Measurements from ENCODE around the gene SPC24.
"Not testable (repeated sequence)": the region's sequence is repeated elsewhere in the genome, so short reads cannot be mapped to it uniquely, and the experiment has no call there.

SPC24 gene

DNA sequence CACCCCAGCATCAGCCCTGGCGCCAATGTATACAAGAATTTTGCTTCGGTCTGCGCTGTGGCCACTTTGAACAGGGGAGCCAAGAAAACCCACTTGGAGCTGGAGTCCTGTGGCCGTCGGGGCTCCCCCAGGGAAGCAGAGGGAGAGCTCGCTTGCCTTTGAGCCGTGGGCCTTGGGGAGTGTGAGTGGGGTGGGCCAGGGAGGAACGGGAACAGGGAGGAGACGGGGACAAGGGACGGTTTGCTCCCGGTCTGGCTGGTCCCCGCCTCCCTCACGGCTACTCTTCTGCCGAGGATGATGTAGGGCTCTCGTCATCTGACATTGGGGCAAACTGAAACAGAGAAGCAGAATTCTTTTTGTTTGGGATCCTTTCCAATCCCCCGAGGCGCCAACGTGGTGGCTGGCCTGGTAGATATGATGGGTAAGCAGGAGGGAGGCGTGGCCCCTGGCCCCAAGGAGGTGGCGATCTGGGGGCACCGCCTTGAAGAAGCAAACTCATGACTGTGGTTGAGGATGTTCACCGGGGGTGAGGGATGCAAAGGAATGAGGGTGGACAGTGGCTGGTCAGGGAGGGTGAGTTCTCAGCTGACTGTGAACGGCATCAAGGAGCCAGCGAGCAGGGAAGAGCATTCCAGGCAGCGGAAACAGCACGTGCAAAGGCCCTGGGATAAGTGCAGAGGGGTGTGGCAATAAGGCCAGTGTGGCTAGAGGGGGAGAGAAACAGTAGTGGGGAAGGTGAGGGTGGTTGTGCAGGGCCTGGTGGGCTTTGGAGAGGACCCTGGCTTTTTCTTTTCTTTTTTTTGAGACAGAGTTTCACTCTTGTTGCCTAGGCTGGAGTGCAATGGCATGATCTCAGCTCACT lies 10.9 kb upstream of the SPC24 start:
- no peak for DNase-seq (ENCODE audit: low read depth in 1 of 2, low spot score in 1 of 2)

DNA sequence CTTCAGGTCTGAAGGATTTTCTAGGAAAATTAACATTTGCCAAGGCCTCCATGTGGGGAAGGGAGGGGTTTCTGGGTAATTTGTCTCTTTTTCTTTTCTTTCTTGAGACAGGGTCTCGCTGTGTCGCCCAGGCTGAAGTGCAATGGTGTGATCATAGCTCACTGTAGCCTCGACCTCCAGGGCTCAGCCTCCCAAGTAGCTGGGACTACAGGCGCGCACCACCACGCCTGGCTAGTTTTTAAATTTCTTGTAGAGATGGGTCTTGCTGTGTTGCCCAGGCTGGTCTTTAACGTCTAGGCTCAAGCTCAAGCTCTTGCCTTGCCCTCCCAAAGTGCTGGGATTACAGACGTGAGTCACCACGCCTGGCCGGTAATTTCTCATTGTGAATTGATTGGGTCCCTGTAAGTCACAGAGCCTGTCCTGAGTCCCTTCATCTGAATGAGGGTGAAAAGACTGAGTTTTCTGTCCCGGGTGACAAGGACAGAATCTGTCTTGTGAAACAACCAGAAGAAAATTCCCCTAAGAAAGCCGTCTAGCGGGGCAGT lies 10.0 kb upstream of the SPC24 start:
- DNase-seq (ENCODE audit: low read depth in 1 of 2, low spot score in 1 of 2): no peak

DNA sequence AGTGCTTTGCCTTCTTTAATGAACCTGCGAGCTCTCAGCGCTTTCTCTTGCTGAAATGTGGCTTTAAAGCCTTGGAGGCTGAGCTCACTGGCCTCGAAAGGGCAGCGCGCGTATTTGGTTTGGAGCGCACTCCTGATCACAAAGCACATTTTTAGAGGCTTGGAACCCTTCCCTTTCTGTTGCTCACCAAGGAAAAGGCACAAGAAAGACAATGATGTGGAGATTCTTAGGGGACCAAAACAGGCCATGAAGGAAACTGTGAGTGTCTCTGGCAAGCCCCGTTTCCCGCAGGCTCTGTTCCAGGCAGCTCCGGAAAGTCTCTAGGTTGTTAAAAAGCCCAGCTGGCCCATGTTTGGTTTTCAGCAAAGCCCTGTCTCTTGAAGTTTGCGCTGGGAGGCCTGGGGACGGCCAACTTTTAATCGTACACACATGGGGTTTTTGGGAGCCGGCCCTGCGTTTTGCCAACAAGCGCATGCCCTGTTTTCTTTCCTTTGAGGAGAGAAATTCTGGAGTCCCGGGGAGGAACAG lies 9.4 kb upstream of the SPC24 start:
- no peak for DNase-seq (ENCODE audit: low read depth in 1 of 2, low spot score in 1 of 2)

DNA sequence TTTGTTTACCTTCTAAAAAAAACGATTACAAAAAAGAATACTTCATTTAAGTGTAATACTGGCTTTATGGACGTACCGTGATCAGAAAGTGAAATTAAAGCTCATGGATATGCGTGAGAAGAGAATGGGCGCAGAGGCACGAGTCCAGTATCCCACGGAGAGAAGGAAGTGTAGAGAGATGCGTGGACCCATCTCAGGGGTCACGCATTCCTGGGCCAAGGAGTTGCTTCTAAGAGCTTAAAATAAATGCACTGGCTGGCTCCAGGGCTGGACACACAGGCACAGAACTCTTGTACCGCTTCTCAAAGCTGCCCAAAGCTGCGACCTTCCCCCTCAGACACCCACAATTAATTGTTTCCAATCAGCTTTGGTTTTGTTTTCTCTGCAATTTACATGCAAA lies 8.7 kb upstream of the SPC24 start:
- no peak for DNase-seq (ENCODE audit: low read depth in 1 of 2, low spot score in 1 of 2)

DNA sequence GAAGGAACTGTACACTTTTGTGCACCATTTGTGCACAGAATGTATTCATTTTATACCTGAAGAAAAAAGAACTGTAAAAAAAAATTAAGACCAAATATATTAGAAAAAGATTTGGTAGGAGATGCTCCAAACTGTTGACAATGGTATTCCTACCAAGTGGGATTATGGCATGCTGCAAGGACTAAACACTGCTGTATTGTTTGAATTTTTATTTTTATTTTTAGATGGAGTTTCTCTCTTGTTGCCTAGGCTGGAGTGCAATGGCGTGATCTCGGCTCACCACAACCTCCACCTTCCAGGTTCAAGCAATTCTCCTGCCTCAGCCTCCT lies 4.8 kb upstream of the SPC24 start:
- not testable (repeated sequence) for DNase-seq (ENCODE audit: low read depth in 1 of 2, low spot score in 1 of 2)

DNA sequence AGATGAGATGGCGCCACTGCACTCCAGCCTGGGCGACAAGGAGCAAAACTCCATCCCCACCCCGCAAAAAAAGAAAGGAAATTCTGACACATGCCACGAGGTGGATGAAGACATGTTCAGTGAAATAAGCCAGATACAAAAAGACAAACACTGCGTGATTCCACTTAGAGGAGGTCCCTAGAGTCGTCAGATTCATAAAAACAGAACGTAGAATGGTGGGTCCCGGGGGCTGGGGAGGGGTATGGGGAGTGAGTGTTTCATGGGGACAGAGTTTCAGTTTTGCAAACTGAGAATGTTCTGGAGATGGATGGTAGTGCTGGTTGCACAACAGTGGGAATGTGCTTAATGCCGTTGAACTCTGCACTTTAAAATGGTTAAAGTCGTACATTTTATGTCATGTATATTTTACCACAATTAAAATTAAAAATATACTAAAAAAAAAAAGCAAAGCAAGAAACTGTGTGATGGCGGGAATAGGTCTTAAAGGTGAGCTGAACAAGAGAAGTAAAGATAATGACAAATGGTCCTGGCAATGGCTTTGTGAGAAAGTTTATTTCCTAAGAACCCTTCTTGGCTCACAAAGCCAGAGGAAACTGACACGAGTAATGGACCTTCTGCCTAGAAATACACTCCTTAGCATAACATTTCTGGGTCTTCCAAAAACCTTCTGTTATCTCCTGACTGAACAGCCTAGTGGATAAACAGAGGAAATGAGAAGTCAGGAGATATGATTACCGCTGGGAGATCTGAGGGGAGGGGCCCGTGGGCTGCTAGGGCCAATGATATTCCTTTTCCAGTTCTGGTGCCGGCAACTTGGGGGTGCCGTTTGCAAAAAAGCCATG lies 4.2 kb upstream of the SPC24 start:
- DNase-seq (ENCODE audit: low read depth in 1 of 2, low spot score in 1 of 2): no peak

DNA sequence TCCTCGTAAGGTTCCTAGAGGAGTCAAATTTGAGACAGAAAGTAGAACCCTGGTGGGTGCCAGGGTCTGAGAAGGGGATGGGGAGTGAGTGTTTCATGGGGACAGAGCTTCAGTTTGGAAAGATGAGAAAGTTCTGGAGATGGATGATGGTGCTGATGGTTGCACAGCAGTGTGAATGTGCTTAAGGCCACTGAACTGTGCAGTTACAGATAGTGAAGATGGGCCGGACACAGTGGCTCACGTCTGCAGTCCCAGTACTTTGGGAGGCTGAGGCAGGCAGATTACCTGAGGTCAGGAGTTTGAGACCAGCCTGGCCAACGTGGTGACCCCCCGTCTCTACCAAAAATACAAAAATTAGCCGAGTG lies 917 bp downstream of the SPC24 start:
- no peak for DNase-seq (ENCODE audit: low read depth in 1 of 2, low spot score in 1 of 2)

DNA sequence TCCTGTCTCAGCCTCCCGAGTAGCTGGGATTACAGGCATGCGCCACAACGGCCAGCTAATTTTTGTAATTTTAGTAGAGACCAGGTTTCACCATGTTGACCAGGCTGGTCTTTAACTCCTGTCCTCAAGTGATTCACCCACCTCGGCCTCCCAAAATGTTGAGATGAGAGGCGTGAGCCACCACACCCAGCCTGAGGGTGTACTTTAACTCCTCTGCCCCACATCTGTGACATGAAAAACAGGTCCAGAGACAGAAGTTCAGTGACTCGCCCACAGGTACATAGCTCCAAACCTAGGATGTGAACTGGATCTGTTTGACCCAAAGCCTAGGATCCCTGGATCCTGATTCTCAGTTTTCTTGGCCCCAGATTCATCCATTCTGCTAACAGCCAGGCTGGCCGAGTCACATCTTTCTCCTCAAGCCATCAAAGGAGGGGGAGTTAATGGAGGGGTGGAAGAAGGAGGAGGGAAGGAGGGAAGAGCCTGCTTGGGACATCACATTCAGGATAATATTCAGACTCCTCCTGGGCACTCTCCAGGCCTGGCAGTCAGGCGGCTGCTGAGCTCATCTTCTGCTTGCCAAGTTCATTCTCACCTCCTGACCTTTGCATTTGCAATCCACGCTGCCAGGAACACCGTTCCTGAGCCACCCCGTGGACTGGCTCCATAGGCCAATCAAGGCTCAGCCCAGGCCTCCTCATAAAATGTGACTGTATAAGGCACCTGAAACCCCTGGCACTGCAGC lies 3.1 kb downstream of the SPC24 start:
- DNase-seq (ENCODE audit: low read depth in 1 of 2, low spot score in 1 of 2): no peak

DNA sequence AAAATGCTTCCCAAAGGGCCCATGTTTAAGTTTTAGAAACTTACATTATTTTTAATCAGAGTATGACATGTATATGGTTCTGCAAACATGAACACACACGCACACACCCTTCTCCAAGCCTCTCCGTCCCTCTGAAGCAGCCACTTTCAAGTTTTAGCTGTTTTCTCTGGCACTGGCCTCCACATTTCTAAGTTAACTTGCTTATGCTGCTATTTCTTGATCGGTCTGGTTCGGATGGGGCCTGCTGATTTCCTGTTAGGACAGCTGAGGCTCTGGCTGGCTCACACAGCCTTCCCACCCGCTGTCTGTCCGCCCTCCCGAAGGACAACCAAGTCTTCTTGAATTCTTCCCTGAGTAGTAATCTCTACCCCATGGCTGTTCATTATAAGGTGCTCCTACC lies 4.4 kb downstream of the SPC24 start:
- DNase-seq (ENCODE audit: low read depth in 1 of 2, low spot score in 1 of 2): no peak

DNA sequence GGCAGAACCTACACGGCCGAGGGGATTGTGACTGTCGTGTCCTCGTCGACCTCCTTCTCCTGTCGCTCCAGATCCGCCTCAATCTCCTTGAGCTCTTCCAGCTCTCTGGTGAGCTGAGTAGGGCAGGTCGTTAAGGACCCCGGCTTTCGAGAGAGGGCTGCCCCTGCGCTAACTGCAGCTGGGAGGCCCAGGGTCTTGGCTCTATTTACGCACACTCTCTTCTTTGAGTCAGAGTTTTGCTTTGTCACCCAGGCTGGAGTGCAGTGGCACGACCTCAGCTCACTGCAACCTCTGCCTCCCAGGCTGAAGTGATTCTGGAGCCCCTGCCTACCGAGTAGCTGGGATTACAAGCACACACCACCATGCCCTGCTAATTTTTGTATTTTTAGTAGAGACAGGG lies 7.6 kb downstream of the SPC24 start:
- DNase-seq (ENCODE audit: low read depth in 1 of 2, low spot score in 1 of 2): no peak

DNA sequence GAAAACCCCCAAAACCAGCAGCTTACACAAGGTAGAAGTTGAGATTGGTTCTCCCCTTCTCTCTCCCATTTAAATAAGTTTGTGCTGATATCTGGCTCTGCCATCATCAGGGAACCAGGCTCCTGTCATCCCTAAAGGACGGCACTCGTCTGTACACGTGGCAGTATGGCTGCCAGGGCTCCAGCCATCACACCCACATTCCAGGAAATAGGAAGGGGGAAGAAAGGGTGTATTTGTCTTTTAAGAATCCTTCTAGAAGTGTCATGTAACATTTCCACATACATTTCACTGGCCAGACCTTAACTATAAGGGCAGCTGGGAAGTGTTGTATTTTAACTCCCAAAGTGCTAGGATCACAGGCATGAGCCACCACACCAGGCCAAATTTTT lies 10.1 kb downstream of the SPC24 start:
- no peak for DNase-seq (ENCODE audit: low read depth in 1 of 2, low spot score in 1 of 2)

DNA sequence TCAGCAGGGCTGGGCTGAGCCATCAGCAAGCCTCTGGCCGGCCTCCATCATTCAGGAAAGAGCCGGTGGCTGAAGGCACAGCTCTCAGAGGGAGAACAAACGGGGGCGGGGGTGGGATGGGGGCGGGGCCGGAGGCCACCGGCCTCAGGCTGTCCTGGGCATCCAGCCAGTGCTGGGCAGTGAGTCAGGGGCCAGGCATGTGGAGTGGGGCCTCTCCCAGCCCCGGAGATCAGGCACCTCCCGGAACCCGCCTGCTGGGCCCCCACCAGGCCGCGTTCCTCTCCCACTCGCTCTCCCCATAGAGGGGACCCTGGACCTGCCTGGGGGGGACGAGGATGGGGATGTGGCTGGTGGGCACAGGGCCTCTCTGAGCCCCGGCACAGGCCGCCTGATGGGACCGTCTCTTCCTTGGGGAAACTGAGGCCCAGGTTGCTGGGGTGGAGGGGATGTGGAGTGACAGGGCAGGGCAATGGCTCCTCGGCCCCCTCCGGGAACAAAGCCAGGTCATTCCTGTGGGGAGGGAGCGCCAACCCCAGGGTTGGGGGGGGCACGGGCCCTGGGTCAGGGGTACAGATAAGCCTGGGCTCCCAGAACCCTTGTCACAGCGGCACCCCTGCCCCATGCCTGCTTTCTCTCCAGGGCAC lies 12.9 kb downstream of the SPC24 start:
- no peak for DNase-seq (ENCODE audit: low read depth in 1 of 2, low spot score in 1 of 2)

DNA sequence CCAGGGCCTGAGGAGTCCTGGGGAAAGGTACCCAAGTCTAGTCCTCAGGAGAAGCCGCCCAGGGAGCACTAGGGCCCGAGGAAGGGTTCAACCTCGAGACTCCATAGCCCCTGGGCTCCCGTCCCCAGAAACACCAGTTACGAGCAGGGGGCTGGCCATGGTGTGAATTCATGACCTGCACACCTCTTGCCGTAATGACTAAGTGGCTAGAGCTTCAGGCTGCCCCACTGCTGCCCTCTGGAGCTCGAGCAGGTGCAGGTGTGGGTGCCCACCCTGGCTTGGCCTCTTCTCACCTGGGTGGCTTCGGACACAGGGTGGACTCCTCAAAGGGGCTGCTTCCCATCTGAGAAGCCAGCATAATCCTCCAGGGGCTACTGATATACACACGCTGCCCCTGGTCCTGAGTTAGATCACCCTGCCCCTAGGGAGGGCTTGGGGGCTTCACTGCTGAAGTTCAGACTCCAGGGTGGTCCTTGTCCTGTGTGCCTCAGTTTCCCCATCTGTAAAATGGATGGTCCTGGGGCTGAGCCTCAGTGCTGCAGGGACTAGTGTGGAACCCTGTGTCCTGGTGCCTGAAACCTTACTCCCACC lies 13.6 kb downstream of the SPC24 start:
- no peak for DNase-seq (ENCODE audit: low read depth in 1 of 2, low spot score in 1 of 2)

DNA sequence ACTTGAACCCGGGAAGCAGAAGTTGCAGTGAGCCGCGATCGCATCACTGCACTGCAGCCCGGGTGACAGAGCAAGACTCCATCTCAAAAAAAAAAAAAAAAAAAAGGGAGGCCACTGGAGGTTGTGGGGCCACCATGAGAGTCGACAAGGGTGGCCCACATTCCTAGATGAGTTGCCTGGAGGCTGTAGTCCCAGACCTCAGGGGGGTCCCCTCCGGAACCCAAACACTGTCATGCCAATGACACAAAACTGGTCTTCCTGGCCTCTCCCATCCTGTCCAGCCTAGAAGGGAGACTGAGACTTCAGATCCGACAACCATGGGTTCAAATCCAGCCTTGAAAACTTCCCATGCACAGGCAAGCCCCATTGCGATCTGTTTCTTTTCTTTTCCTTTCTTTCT lies 14.7 kb downstream of the SPC24 start:
- no peak for DNase-seq (ENCODE audit: low read depth in 1 of 2, low spot score in 1 of 2)

DNA sequence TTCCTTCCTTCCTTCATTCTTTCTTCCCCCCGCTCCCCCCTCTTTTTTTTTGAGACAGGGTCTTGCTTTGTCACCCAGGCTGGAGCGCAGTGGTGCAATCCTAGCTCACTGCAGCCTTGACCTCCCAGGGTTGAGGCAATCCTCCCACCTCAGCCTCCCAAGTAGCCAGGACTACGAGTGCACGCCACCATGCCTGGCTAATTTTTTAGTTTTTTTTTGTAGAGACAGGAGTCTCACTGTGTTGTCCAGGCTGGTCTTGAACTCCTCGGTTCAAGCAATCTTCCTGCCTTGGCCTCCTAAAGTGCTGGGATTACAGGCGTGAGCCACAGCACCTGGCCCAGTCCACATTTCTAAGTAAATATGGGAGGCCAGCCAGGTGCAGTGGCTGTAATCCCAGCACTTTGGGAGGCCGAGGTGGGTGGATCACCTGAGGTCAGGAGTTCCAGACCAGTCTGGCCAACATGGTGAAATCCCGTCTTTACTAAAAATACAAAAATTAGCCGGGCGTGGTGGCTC lies 15.5 kb downstream of the SPC24 start:
- DNase-seq (ENCODE audit: low read depth in 1 of 2, low spot score in 1 of 2): not testable (repeated sequence)

DNA sequence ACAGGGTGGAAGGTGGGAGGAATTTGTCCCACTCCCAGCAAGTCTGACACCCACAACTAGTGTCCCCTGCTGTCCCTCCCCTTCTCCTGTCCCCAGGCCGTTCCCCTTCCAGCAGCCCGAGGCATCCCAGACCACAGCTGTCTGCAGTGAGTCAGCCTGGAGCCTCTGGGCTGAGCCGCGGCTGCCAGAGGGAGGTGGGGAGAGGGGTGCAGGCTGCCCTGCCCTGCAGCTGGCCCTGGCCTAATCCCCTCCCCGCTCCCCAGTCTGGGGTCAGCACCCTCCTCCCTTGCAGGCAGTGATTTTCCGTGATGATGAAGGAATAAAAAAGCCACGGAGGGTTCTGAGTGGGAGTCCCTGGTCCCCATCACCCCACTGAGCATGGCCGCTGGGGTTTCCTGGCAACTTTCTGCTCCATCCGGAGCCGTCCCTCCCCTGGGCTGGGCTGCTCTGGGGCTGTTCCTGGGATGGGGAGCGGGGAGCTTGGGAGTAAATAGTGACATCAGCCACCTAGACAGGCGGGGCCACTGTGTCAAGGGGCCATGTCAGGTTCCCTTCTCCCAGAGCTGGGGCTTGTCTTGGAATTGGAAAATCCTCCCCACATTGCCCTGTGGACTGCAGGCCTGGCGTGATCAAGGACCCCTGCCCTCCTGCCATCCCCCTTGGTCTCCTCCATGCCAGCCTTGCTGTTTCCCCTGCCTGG lies 16.8 kb downstream of the SPC24 start:
- DNase-seq (ENCODE audit: low read depth in 1 of 2, low spot score in 1 of 2): no peak

DNA sequence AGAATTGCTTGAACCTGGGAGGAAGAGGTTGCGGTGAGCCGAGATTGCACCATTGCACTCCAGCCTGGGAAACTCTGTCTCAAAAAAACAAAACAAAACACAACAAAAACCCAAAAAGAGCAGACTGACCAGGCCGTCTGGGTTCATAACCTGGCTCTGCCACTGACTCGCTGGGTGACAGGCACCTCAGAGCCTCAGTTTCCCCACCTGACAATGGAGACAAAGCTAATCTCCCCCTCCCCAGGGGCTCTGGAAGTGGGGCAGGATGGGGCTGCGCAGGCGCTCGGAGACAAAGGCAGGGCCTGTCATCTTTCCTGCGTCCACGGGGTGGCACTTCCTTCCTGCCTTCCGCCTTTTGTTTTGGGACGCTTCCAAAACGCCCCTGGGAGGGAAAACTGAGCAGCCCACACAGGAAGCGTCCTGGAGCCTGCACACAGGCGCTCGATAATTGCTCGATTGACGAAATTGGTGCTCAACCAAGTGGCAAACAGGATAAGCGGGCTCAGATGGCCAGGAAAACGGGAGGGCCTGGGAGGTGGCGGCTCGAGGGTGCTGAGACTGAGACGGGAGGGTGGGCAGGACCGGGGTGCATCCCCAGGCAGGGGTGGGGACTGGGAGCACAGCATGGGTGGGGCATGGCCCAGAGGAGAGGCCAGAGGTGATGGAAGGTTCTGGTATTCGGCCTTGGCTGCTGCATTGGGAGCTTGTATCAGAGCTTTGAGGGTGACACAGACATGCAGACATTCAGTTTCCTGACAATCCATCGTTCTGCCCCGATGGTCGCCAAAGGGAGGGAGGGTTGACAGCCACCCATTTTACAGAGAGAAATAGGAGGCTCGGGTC lies 17.8 kb downstream of the SPC24 start:
- peak; percentile 26 to 27 for DNase-seq (ENCODE audit: low read depth in 1 of 2, low spot score in 1 of 2)

DNA sequence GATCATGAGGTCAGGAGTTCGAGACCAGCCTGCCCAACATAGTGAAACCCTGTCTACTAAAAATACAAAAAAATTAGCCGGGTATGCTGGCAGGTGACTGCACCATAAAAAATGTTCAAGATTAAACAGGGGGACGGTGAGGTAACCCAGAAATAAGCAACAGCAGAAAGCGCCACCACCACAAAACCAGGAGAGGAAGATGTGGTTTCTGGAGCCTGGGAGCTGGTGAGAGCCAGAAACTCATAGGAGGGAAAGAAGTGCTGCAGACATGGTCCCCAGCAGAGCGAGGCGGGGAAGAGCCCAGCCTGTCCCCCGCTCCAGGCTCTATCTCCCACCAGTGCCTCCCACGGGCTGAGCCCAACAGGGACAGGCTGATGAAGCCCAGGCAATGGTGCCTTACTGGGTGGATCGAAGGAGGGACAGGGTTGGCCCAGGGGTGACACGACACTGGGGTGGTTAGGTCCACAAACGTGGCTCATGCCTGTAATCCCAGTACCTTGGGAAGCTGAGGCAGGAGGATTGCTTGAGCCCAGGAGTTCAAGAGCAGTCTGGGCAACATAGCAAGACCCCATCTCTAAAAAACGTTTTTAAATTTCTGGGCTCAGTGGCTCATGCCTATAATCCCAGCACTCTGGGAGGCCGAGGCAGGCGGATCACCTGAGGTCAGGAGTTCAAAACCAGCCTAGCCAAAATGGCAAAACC lies 19.0 kb downstream of the SPC24 start:
- DNase-seq (ENCODE audit: low read depth in 1 of 2, low spot score in 1 of 2): no peak
